Iris pigment epithelial cell (primary cell): ENCODE data around the gene RAB6B.

Experiments used
- DNase-seq: peaks from one replicate; pipeline ENCODE4 v3.0.0-alpha.2; 2011; ENCODE audit warnings: low read depth

The RAB6B gene

GRCh38 chr3:133894353-133895207 is 1.1 kb downstream of the RAB6B start:
- DNase-seq: no peak

GRCh38 chr3:133893683-133894352 is 1.9 kb downstream of the RAB6B start:
- no peak for DNase-seq

- no peak for DNase-seq
Measured at GRCh38 chr3:133892541-133893231, 3.0 kb downstream of the RAB6B start.

DNA sequence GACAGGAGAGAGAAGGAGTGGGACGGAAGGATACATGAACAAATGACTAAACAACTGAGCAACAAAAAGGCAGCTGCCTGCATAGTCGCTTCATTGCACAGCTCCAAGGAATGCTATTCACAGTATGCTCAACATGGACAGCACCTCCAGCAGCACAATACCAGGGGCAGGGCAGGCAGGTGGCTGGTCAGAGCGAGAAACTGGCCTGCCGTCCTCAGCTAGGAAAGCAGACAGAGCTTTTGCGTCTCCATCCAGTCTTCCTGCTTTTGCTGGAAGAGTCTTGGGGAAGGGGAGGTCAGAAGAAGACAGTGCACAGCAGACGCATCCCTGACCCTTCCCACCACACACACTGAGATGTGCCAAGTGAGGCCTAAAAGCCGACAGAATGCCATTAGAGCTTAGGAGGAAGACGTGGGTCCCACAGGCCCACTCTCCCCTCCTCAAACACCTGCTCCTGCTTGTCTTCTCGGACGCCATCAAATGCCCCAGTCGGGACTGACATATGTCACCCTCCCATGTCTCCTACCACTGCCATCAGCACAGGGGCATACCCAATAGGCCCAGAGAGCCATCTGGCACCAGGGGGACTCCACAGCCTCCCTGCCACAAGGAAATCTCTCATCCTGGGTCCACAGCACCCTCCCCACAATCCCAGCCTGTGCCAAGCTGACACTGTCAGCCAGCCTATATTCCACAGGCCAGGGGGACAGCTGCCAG is 3.9 kb downstream of the RAB6B start:
- DNase-seq: no peak

DNA sequence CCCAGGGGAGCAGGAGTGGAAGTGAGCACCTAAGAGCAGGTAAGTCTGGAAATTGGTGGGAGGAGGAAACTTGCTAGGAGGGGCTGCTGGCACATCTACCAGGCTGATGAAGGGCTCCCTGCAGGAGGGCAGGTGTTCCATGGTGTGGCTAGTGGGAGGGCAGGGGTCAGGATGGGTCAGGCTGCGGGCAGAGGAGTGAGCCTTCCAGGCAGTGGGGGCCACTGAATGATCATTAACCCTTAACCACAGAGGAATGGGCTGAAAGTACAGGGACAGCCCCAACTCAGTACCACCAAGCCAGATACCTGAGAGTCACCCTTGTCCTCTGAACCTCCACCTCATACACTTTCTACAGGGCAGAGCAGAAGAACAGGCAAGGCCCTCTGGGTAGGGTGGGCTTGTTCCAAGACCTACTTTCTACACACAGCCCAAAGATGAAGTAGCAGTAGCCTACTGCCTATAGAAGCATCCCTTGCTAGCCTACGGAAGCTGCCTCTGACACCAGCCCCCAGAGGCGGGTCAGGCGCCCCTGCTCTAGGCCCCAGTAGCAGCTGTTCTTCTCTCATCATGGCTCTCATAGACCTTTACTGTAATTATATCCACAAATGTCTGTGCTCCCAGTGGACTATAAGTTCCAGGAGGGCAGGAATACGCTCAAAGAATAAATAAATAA is 4.6 kb downstream of the RAB6B start:
- no peak for DNase-seq

- DNase-seq: no peak
Measured at GRCh38 chr3:133890037-133890436, 5.6 kb downstream of the RAB6B start.

- DNase-seq: no peak
Measured at GRCh38 chr3:133888726-133889340, 6.8 kb downstream of the RAB6B start.

DNA sequence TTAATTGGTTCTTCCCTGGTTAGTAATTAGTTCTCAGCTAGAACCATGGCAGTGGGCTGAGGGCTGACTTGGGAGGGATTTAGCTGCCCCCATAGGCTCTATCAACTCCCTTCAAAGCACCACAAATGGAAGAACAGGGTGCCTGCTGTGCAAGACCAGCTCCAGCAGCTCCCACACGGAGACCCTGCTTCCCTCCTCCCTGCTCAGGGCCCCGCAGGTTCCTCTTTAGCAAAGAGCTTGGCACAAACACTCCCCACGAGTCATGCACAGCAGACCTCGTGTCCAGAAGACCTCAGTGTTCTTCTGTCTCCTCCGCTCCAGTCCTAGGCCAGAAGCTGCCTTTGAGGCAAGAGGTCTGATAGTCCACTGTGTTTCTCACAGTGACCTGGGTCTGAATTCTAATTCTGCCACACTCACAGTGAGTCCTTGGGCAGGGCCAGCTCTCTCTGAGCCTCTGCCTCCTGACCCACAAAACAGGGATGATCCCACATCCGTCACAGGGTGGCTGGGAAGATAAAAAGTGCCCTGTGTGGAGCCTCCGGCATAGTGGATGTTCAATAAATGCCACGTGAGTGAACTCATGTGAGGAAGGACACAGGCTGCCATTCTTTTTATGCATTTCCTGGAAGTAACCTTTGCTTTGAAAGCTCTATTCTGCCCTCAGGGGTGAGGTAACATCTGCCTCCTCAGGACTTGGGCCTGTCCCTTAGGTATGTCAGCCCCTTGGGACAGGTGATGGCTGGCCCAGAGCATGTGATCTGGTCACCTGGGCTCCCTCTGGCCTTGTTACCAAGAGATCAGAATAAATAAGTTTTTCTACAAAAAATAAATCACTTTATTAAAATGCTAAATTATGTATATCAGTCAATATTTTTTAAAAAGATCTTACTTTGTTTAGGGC is 7.6 kb downstream of the RAB6B start:
- peak; percentile 9 for DNase-seq

DNA sequence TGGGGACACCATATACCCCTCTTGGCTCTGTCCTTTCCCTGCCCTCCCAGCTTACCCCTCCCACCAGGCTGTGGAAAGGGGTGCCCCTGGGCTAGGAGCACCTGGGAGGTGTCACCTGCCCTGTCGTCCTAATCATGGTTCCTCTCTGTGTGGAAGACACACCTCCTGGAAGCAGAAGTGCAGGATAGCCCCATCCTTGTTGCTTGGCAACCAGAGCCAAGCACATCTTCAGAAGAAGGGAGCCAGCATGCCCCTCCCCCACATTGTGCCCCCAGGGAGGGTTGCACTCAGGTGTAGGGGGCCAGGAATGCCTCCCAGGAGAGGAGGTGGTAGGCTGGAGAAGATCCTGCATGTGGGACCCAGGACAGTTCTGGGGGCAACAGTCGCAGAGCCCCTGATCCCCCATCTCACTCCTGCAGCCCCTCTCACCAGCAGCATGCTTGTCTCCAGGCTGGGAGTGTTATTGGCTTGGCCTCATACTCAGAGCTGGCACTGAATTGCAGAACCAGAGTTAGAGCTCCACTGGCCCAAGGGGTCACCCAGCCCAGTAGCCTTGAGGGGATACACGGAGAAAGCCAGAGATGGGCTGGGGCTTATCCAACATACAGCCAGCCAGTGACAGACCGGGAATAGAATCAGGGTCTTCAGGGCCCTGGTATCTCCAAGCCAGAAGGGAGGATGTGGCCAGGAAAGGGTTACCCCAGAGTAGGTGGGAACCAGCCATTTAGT is 8.4 kb downstream of the RAB6B start:
- DNase-seq: no peak

DNA sequence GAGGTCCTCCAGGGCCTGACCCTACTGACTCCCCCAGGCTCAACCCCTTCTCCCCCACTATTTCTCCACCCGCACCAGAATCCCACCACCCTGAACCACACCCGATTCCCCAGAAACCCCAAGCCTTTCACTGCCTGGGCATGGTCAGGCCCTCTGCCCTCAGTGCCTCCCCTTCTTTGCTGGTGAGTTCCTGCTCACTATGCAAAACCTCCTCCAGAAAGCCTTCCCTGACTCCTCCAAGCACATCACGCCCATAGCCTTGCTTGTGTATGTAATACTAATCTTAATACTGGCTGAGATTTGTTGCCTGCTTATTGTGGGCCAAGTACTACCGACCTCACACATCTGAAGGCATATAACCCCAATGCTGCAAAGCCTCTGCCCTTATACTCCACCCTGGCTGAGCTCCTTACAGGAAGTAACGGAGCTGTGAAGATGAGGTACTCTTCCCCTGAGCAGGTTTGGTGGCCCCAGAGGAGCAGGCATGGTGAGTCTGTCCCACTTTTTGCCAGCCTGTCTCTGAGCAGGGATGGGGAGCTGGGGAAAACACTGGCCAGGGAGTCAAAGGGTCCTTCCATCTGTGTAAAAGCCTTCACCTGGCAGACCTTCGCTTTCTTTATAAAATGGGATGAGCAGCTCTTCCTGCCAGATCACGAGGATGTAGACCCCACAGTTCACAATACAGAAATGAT is 9.5 kb downstream of the RAB6B start:
- no peak for DNase-seq

GRCh38 chr3:133884887-133885711 is 10.6 kb downstream of the RAB6B start:
- DNase-seq: no peak

GRCh38 chr3:133884054-133884886 is 11.4 kb downstream of the RAB6B start:
- DNase-seq: no peak

DNA sequence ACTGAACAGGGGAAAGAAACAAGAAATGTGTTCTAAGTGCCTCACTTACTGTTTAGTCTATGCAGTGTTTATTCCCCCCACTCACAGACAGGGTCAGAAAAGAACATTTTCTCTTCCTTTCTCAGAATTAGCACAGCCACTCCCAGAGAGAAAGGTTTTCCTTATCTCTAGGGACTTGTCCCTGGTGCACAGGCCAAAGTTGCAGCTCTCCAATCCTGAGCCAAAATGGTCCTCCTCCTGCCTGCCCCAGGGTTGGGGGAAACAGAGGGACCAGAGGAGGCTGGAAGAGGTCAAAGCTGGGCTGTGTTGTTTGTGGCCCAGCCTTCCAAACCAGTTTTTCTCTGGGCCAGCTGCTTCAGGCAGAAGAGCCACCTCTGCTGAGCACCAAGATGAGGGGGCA is 12.0 kb downstream of the RAB6B start:
- DNase-seq: no peak

DNA sequence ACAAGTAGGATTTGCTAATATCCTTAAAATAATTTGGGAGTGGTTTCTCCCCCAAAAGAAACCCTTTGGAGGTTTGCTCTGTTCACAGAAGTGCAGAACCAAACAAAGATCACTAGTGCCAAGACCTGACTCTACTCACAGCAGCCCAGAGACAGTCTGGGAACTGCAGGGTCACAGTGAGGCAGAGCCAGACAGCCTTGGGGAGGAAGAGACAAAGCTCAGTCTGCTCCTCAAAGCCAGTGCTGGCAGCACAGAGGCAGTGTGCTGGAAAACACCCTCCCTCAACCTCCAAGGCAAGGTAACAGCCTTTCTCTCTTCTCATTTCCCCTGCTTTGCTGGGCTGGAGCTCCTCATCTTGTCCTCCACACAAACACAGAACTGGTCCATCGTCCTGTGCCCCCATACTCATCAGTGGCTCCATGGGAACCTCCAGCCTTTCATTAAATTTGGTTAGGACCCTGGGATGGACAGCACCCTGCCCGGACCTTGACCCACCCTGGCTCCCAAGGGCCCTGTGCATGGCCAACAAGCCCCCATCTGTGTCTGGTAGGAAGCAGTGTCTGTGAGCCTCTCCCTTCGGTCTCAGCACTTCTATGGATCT is 12.6 kb downstream of the RAB6B start:
- DNase-seq: no peak

DNA sequence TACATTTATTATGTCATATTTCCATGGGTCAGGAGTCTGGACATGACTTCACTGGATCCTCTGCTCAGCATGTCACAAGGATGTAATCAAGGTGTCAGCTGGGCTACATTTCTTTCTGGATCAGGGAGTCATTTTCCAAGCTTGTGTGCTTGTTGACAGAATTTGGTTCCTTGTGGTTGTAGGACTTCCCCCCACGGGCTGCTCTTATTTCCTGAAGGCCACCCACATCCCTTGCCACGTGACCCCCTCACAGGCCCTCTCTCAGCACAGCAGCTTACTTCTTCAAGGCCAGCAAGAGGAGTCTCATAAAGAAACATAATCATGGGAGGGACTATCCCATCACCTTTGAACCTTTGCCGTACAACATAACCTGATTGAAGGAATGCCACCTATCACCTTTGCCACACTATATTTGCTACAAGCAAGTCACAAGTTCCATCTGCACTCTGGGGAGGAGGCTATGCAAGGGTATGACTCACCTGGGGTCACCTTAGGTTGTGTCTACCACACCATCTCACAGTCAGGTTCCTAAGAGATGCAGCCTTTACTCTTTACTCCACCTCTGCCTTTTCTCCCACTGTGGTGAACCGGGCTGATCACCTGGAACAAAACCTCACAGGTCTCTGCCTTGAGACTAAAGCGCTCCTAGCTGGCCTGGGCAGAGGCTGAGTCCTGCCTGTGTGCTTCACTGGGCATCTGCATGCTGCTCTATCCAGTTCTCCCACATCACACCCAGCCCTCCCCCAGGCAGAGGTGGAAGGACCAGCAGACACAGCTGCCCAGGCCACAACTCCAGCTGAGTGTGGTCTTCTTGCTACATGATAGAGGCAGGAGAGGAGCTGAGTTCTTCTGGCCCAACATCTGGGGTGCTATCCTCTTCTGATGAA is 13.5 kb downstream of the RAB6B start:
- DNase-seq: no peak

GRCh38 chr3:133881492-133881891 is 14.2 kb downstream of the RAB6B start:
- no peak for DNase-seq
